HUES48 (cell line): Measurements from ENCODE around the gene CNTN1.

Experiments used
- H3K27ac ChIP-seq: one replicate; pipeline ENCODE4 v1.7.0; 2013; ENCODE audit warnings: low read depth, low read length, inconsistent platforms
- H3K27me3 ChIP-seq: 2 replicates; pipeline ENCODE4 v1.6.1; 2013; ENCODE audit warnings: mild to moderate bottlenecking, low read length; ENCODE audit not compliant: control insufficient read depth, insufficient read depth
- H3K36me3 ChIP-seq: 2 replicates; pipeline ENCODE4 v1.6.1; 2013; ENCODE audit warnings: low read length; ENCODE audit not compliant: control insufficient read depth, insufficient read depth
- H3K4me1 ChIP-seq: 2 replicates; pipeline ENCODE4 v1.6.1; 2013; ENCODE audit warnings: mild to moderate bottlenecking, low read length; ENCODE audit not compliant: control insufficient read depth, insufficient read depth
- H3K4me3 ChIP-seq: 2 replicates; pipeline ENCODE4 v1.5.1; 2013; ENCODE audit warnings: mild to moderate bottlenecking, low read depth, low read length
- H3K9ac ChIP-seq: 2 replicates; pipeline ENCODE4 v1.6.1; 2013; ENCODE audit warnings: mild to moderate bottlenecking, low read depth, low read length, moderate library complexity
- H3K9me3 ChIP-seq: 2 replicates; pipeline ENCODE4 v1.6.1; 2013; ENCODE audit warnings: low read length; ENCODE audit not compliant: control insufficient read depth, insufficient read depth

The CNTN1 gene

GRCh38 chr12:40953076-40953475, 260.8 kb downstream of the CNTN1 start:
- H3K27me3 ChIP-seq = no peaks in the 10 kb centered on the region
- no peak overlapping the region for H3K4me3 ChIP-seq
- H3K4me1 ChIP-seq = no peaks in the 10 kb centered on the region
- no peak overlapping the region for H3K9ac ChIP-seq
- H3K27ac ChIP-seq = no peak overlapping the region
- no peaks in the 10 kb centered on the region for H3K36me3 ChIP-seq
- no peaks in the 10 kb centered on the region for H3K9me3 ChIP-seq

- H3K9me3 ChIP-seq = no peaks in the 10 kb centered on the region
- no peaks in the 10 kb centered on the region for H3K27me3 ChIP-seq
- no peak overlapping the region for H3K9ac ChIP-seq
- no peak overlapping the region for H3K27ac ChIP-seq
- no peak overlapping the region for H3K4me3 ChIP-seq
- H3K4me1 ChIP-seq = no peaks in the 10 kb centered on the region
- H3K36me3 ChIP-seq = no peaks in the 10 kb centered on the region
Observed at GRCh38 chr12:40957417-40957816, 265.2 kb downstream of the CNTN1 start.

GRCh38 chr12:40959041-40959440, 266.8 kb downstream of the CNTN1 start:
- no peaks in the 10 kb centered on the region for H3K9me3 ChIP-seq
- H3K4me3 ChIP-seq = no peak overlapping the region
- no peak overlapping the region for H3K9ac ChIP-seq
- no peak overlapping the region for H3K27ac ChIP-seq
- H3K4me1 ChIP-seq = no peaks in the 10 kb centered on the region
- H3K36me3 ChIP-seq = no peaks in the 10 kb centered on the region
- H3K27me3 ChIP-seq = no peaks in the 10 kb centered on the region

GRCh38 chr12:40963751-40964150, 271.5 kb downstream of the CNTN1 start:
- no peaks in the 10 kb centered on the region for H3K4me1 ChIP-seq
- no peak overlapping the region for H3K27ac ChIP-seq
- H3K36me3 ChIP-seq = no peaks in the 10 kb centered on the region
- no peak overlapping the region for H3K4me3 ChIP-seq
- no peaks in the 10 kb centered on the region for H3K9me3 ChIP-seq
- H3K27me3 ChIP-seq = no peaks in the 10 kb centered on the region
- no peak overlapping the region for H3K9ac ChIP-seq

- no peak overlapping the region for H3K9ac ChIP-seq
- no peak overlapping the region for H3K27ac ChIP-seq
- H3K4me1 ChIP-seq = no peaks in the 10 kb centered on the region
- no peak overlapping the region for H3K4me3 ChIP-seq
- H3K9me3 ChIP-seq = no peaks in the 10 kb centered on the region
- H3K27me3 ChIP-seq = no peaks in the 10 kb centered on the region
- no peaks in the 10 kb centered on the region for H3K36me3 ChIP-seq
Observed at GRCh38 chr12:40969796-40970195, 277.6 kb downstream of the CNTN1 start.

- Histone ChIP-seq H3K27ac (no peak overlapping the region), H3K9me3 (no peaks in the 10 kb centered on the region), H3K4me1 (peaks cover 2% of the 10 kb centered on the region; the same call in 1 of the 2 replicates), H3K4me3 (no peak overlapping the region), H3K36me3 (no peaks in the 10 kb centered on the region), H3K9ac (no peak overlapping the region), H3K27me3 (no peaks in the 10 kb centered on the region)
Observed at GRCh38 chr12:40970320-40970907, 278.2 kb downstream of the CNTN1 start.

- H3K27me3 ChIP-seq = no peaks in the 10 kb centered on the region
- peaks cover 17% of the 10 kb centered on the region; the same call in 1 of the 2 replicates for H3K4me1 ChIP-seq
- H3K9ac ChIP-seq = no peak overlapping the region
- H3K9me3 ChIP-seq = no peaks in the 10 kb centered on the region
- H3K4me3 ChIP-seq = no peak overlapping the region
- H3K27ac ChIP-seq = no peak overlapping the region
- no peaks in the 10 kb centered on the region for H3K36me3 ChIP-seq
Observed at GRCh38 chr12:40971911-40972310, 279.7 kb downstream of the CNTN1 start.

- Histone ChIP-seq H3K9me3 (no peaks in the 10 kb centered on the region), H3K27me3 (no peaks in the 10 kb centered on the region), H3K36me3 (no peaks in the 10 kb centered on the region), H3K4me1 (peaks cover 18% of the 10 kb centered on the region; the same call in 1 of the 2 replicates), H3K9ac (no peak overlapping the region), H3K4me3 (no peak overlapping the region), H3K27ac (no peak overlapping the region)
Observed at GRCh38 chr12:40976546-40976945, 284.3 kb downstream of the CNTN1 start.

- Histone ChIP-seq H3K9ac (no peak overlapping the region), H3K27ac (no peak overlapping the region), H3K4me1 (peaks cover 15% of the 10 kb centered on the region; the same call in 1 of the 2 replicates), H3K27me3 (no peaks in the 10 kb centered on the region), H3K9me3 (no peaks in the 10 kb centered on the region), H3K36me3 (no peaks in the 10 kb centered on the region), H3K4me3 (no peak overlapping the region)
Observed at GRCh38 chr12:40980427-40980961, 288.3 kb downstream of the CNTN1 start.

GRCh38 chr12:40986001-40986400, 293.8 kb downstream of the CNTN1 start:
- H3K4me1 ChIP-seq = no peaks in the 10 kb centered on the region
- H3K36me3 ChIP-seq = no peaks in the 10 kb centered on the region
- no peaks in the 10 kb centered on the region for H3K27me3 ChIP-seq
- H3K27ac ChIP-seq = no peak overlapping the region
- H3K9me3 ChIP-seq = no peaks in the 10 kb centered on the region
- no peak overlapping the region for H3K4me3 ChIP-seq
- H3K9ac ChIP-seq = no peak overlapping the region

- Histone ChIP-seq H3K4me1 (peaks cover 4% of the 10 kb centered on the region; the same call in 1 of the 2 replicates), H3K36me3 (no peaks in the 10 kb centered on the region), H3K27ac (no peak overlapping the region), H3K4me3 (no peak overlapping the region), H3K9ac (no peak overlapping the region), H3K27me3 (no peaks in the 10 kb centered on the region), H3K9me3 (no peaks in the 10 kb centered on the region)
Observed at GRCh38 chr12:40988355-40988754, 296.1 kb downstream of the CNTN1 start.
